HepG2 (cell line): Measurements from ENCODE around the gene ETS1. TPM values are rescaled to one million over a fixed set of nuclear protein-coding genes. Genes with fewer than 3 reads are reported as not detected.

Experiments
- BCL6 ChIP-seq: IDR thresholded peaks from 2 replicates; pipeline ENCODE4 v1.6.1; 2016; ENCODE audit warnings: missing genetic modification reagents, missing compliant biosample characterization
- CENPX ChIP-seq: sonication (generic); formaldehyde crosslinking; IDR thresholded peaks from 2 replicates; pipeline ENCODE4 v1.9.0; 2021; ENCODE audit warnings: mild to moderate bottlenecking, missing genetic modification reagents, moderate library complexity
- FOXA3 ChIP-seq: IDR thresholded peaks from 2 replicates; pipeline ENCODE4 v1.6.1; 2016; ENCODE audit warnings: missing genetic modification reagents, missing compliant biosample characterization
- HNRNPK ChIP-seq: fragments of 200-400 bp; formaldehyde crosslinking; IDR thresholded peaks from 2 replicates; pipeline ENCODE4 v1.6.1; 2018; ENCODE audit warnings: low read length, low read depth, moderate library complexity, mild to moderate bottlenecking; ENCODE audit not compliant: poor library complexity, severe bottlenecking
- LCORL ChIP-seq, 2 experiments: fragments of 450-650 bp in 1 of 2; sonication (generic) in 1 of 2; formaldehyde crosslinking in 1 of 2; IDR thresholded peaks; 2 replicates each; pipeline versions ENCODE4 v1.5.0 to v1.6.1; 2017 to 2020; ENCODE audit warnings: antibody characterized with exemption in 1 of 2, missing genetic modification reagents in 1 of 2
- MBD4 ChIP-seq: IDR thresholded peaks from 2 replicates; pipeline ENCODE4 v1.6.1; 2012; ENCODE audit warnings: low read length, inconsistent platforms, borderline replicate concordance
- MLLT10 ChIP-seq: sonication (generic); formaldehyde crosslinking; IDR thresholded peaks from 2 replicates; pipeline ENCODE4 v1.4.0; 2020; ENCODE audit warnings: missing genetic modification reagents
- NFATC3 ChIP-seq: sonication (generic); formaldehyde crosslinking; IDR thresholded peaks from 2 replicates; pipeline ENCODE4 v1.5.1; 2020; ENCODE audit warnings: mild to moderate bottlenecking, missing genetic modification reagents
- PBX2 ChIP-seq: IDR thresholded peaks from 2 replicates; pipeline ENCODE4 v1.6.1; 2016; ENCODE audit warnings: control low read depth
- RNF219 ChIP-seq: sonication (generic); formaldehyde crosslinking; IDR thresholded peaks from 2 replicates; pipeline ENCODE4 v1.5.0; 2020; ENCODE audit warnings: mild to moderate bottlenecking, missing genetic modification reagents
- SAP130 ChIP-seq: IDR thresholded peaks from 2 replicates; pipeline ENCODE4 v1.6.1; 2016; ENCODE audit warnings: low read depth
- SMAD3 ChIP-seq: sonication (generic); formaldehyde crosslinking; IDR thresholded peaks from 2 replicates; pipeline ENCODE4 v1.4.0; 2020; ENCODE audit warnings: missing genetic modification reagents
- SOX5 ChIP-seq: IDR thresholded peaks from 2 replicates; pipeline ENCODE4 v1.6.1; 2016; ENCODE audit warnings: borderline replicate concordance
- SOX6 ChIP-seq, 2 experiments: fragments of 450-650 bp in 1 of 2; sonication (generic) in 1 of 2; formaldehyde crosslinking in 1 of 2; IDR thresholded peaks; 2 replicates each; pipeline versions ENCODE4 v1.4.0 to v1.6.1; 2017 to 2020; ENCODE audit warnings: antibody characterized with exemption in 1 of 2, mild to moderate bottlenecking in 1 of 2, missing genetic modification reagents in 1 of 2
- THRA ChIP-seq: sonication (generic); formaldehyde crosslinking; IDR thresholded peaks from 2 replicates; pipeline ENCODE4 v1.4.0; 2020; ENCODE audit warnings: missing genetic modification reagents, borderline replicate concordance
- XRCC5 ChIP-seq: fragments of 200-400 bp; formaldehyde crosslinking; optimal IDR thresholded peaks from 2 replicates; pipeline ENCODE3; 2017; ENCODE audit warnings: mild to moderate bottlenecking, low read length
- ZNF136 ChIP-seq: sonication (generic); formaldehyde crosslinking; IDR thresholded peaks from 2 replicates; pipeline ENCODE4 v1.8.1; 2022; ENCODE audit warnings: low read depth, mild to moderate bottlenecking, moderate library complexity, missing genetic modification reagents
- ZNF275 ChIP-seq: sonication (generic); formaldehyde crosslinking; IDR thresholded peaks from 2 replicates; pipeline ENCODE4 v1.8.0; 2022; ENCODE audit warnings: missing genetic modification reagents, mild to moderate bottlenecking, inconsistent platforms, borderline replicate concordance
- polyA plus RNA-seq, 8 experiments: library from polyadenylated mRNA; depleted of rRNA in 3 of 8; stranded (reverse) in 7 of 8; unstranded in 1 of 8; fragments of >200 nt; fragmentation: Illumina TruSeq in 4 of 8; extraction: Trizol in 4 of 8; gene quantifications; 2 replicates each; pipeline versions ENCODE4 v1.2.1 to v1.2.3, GENCODE V29; 2011 to 2016; ENCODE audit warnings: low read depth in 4 of 8, missing spikeins in 1 of 8, mixed read lengths in 1 of 8; ENCODE audit not compliant: insufficient read depth in 1 of 8
- total RNA-seq, 5 experiments: library from RNA; depleted of rRNA; stranded (reverse); fragments of >200 nt; fragmentation: Illumina TruSeq; extraction: Trizol; gene quantifications; 2 replicates each; pipeline ENCODE4 v1.2.3, GENCODE V29; 2016; ENCODE audit warnings: low read depth in 1 of 5
- TF ChIP-seq, protein P1 (sequence below): sonication (generic); formaldehyde crosslinking; IDR thresholded peaks from 2 replicates; pipeline ENCODE4 v1.4.0; 2020; ENCODE audit warnings: missing genetic modification reagents, mild to moderate bottlenecking, borderline replicate concordance

ETS1 gene
- total and polyA plus RNA-seq, 2 of the 13 experiments (the other 11 are each of a cell fraction or from before 2014, with no cell fraction given): 0.18 to 0.34 TPM

GRCh38 chr11:128451652-128452470 lies 135.5 kb downstream of the ETS1 start (continued):
- TF ChIP-seq RNF219 (CRISPR knock-in tag) (no peak), CENPX (CRISPR knock-in tag) (no peak), NFATC3 (CRISPR knock-in tag) (no peak), ZNF136 (no peak), BCL6 (CRISPR knock-in tag) (peak; percentile 48; the same call in 1 of the 2 replicates), FOXA3 (CRISPR knock-in tag) (0 out of 2 replicates have a peak, but pooled peaks have one; percentile 21), MBD4 (no peak), SAP130 (peak; percentile 18; the same call in 1 of the 2 replicates), HNRNPK (no peak), PBX2 (CRISPR knock-in tag) (no peak), LCORL (IDR thresholded peaks at IDR 0.05) (no peak), LCORL (CRISPR knock-in tag; IDR thresholded peaks at IDR 0.05) (0 out of 2 replicates have a peak, but pooled peaks have one; percentile 18), ZNF275 (no peak), THRA (0 out of 2 replicates have a peak, but pooled peaks have one; percentile 14), SOX6 (IDR thresholded peaks at IDR 0.05) (no peak), SOX6 (CRISPR knock-in tag; IDR thresholded peaks at IDR 0.05) (peak; percentile 56), MLLT10 (CRISPR knock-in tag) (no peak), SOX5 (CRISPR knock-in tag) (0 out of 2 replicates have a peak, but pooled peaks have one; percentile 33), XRCC5 (peak; percentile 86), SMAD3 (CRISPR knock-in tag) (no peak)
- TF ChIP-seq, protein P1, sequence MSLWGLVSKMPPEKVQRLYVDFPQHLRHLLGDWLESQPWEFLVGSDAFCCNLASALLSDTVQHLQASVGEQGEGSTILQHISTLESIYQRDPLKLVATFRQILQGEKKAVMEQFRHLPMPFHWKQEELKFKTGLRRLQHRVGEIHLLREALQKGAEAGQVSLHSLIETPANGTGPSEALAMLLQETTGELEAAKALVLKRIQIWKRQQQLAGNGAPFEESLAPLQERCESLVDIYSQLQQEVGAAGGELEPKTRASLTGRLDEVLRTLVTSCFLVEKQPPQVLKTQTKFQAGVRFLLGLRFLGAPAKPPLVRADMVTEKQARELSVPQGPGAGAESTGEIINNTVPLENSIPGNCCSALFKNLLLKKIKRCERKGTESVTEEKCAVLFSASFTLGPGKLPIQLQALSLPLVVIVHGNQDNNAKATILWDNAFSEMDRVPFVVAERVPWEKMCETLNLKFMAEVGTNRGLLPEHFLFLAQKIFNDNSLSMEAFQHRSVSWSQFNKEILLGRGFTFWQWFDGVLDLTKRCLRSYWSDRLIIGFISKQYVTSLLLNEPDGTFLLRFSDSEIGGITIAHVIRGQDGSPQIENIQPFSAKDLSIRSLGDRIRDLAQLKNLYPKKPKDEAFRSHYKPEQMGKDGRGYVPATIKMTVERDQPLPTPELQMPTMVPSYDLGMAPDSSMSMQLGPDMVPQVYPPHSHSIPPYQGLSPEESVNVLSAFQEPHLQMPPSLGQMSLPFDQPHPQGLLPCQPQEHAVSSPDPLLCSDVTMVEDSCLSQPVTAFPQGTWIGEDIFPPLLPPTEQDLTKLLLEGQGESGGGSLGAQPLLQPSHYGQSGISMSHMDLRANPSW (CRISPR knock-in tag): no peak
